SK-N-SH (cell line): Measurements from ENCODE around the gene KRT24.

Experiments used
- CTCF ChIP-seq: fragments of 200-600 bp; sonication (generic); IDR thresholded peaks from 2 replicates; pipeline ENCODE4 v1.6.1; 2017; ENCODE audit warnings: antibody characterized with exemption, mild to moderate bottlenecking, moderate library complexity
- GABPA ChIP-seq: IDR thresholded peaks from 2 replicates; pipeline ENCODE4 v1.4.0; 2012; ENCODE audit warnings: low read depth, mild to moderate bottlenecking
- SIN3A ChIP-seq: IDR thresholded peaks from 2 replicates; pipeline ENCODE4 v1.6.1; 2012; ENCODE audit warnings: low read depth, mild to moderate bottlenecking, low read length, moderate library complexity, borderline replicate concordance
- ZBTB33 ChIP-seq: IDR thresholded peaks from 2 replicates; pipeline ENCODE4 v1.4.0; 2012; ENCODE audit warnings: low read depth, borderline replicate concordance

- TF ChIP-seq CTCF (no peak), ZBTB33 (no peak), SIN3A (no peak), GABPA (no peak)
Observed at GRCh38 chr17:40695874-40696472, 7.6 kb downstream of the KRT24 start.
